Suprapubic skin (tissue), 4 donors: Measurements from ENCODE around the gene OR10G2. TPM values are rescaled to one million over a fixed set of nuclear protein-coding genes. Genes with fewer than 3 reads are reported as not detected.
"Not testable (repeated sequence)": the region's sequence is repeated elsewhere in the genome, so short reads cannot be mapped to it uniquely, and the experiment has no call there.

Source experiments
- DNase-seq, 2 donors: peaks; one replicate each; pipeline ENCODE4 v3.0.0-alpha.2; 2019; ENCODE audit warnings: low spot score in 2 of 2
- H3K27ac ChIP-seq: fragments of 200-600 bp; sonication (generic); one replicate; pipeline ENCODE4 v1.5.1; 2019
- H3K27me3 ChIP-seq: fragments of 200-600 bp; sonication (generic); one replicate; pipeline ENCODE4 v1.5.1; 2019
- H3K36me3 ChIP-seq: fragments of 200-600 bp; sonication (generic); one replicate; pipeline ENCODE4 v1.5.1; 2019
- H3K4me1 ChIP-seq: fragments of 200-600 bp; sonication (generic); one replicate; pipeline ENCODE4 v1.5.1; 2019
- H3K4me3 ChIP-seq: fragments of 200-600 bp; sonication (generic); one replicate; pipeline ENCODE4 v1.5.1; 2019; ENCODE audit warnings: mild to moderate bottlenecking
- H3K9me3 ChIP-seq: fragments of 200-600 bp; sonication (generic); one replicate; pipeline ENCODE4 v1.5.1; 2019
- CTCF ChIP-seq, 2 donors: fragments of 200-600 bp in 1 of 2; fragments of 450-650 bp in 1 of 2; sonication (generic) in 1 of 2; IDR thresholded peaks; one replicate each; pipeline ENCODE4 v1.5.1; 2016 to 2019; ENCODE audit warnings: antibody characterized with exemption in 2 of 2, mild to moderate bottlenecking in 1 of 2, moderate library complexity in 1 of 2
- EP300 ChIP-seq: sonication (generic); formaldehyde crosslinking; IDR thresholded peaks from one replicate; pipeline ENCODE4 v1.6.1; 2017; ENCODE audit warnings: antibody characterized with exemption
- POLR2A ChIP-seq, 2 donors: fragments of 450-650 bp; IDR thresholded peaks; one replicate each; pipeline ENCODE4 v1.6.1; 2017; ENCODE audit warnings: antibody characterized with exemption in 2 of 2, mild to moderate bottlenecking in 2 of 2, moderate library complexity in 2 of 2
- POLR2AphosphoS5 ChIP-seq, 3 donors: sonication (generic); formaldehyde crosslinking; IDR thresholded peaks; one replicate each; pipeline ENCODE4 v1.6.1; 2017; ENCODE audit warnings: antibody characterized with exemption in 3 of 3
- WGBS: methylation state at CpG from one replicate; pipeline ENCODE4 v1.1.5; 2018; 5-methylcytosine and 5-hydroxymethylcytosine counted together
- total RNA-seq, 4 donors: library from RNA; depleted of rRNA; stranded (reverse); fragments of >200 nt; gene quantifications; one replicate each; pipeline ENCODE4 v1.1.0, GENCODE V29; 2016

Gene OR10G2
- total RNA-seq, 4 donors from 2014 or later: not detected

- no peak overlapping the region for H3K4me3 ChIP-seq
- 67% methylated on average over 3 of the region's 3 CpGs for WGBS
- TF ChIP-seq CTCF (IDR thresholded peaks at IDR 0.05) (no peak), POLR2A (IDR thresholded peaks at IDR 0.05) (no peak), POLR2AphosphoS5 (IDR thresholded peaks at IDR 0.05) (no peak), EP300 (no peak)
- H3K4me1 ChIP-seq: no peaks in the 10 kb centered on the region
- H3K36me3 ChIP-seq: no peaks in the 10 kb centered on the region
- H3K27ac ChIP-seq: no peak overlapping the region
- no peak for DNase-seq
- H3K9me3 ChIP-seq: no peaks in the 10 kb centered on the region
- no peaks in the 10 kb centered on the region for H3K27me3 ChIP-seq
Observed at GRCh38 chr14:21631084-21631483, 3.7 kb downstream of the OR10G2 start.

- 94% methylated on average over 1 of the region's 1 CpG for WGBS
- not testable (repeated sequence) for H3K4me1 ChIP-seq, DNase-seq, H3K36me3 ChIP-seq, H3K9me3 ChIP-seq, H3K27ac ChIP-seq, H3K27me3 ChIP-seq, H3K4me3 ChIP-seq
Observed at GRCh38 chr14:21630503-21630902, 4.2 kb downstream of the OR10G2 start.

GRCh38 chr14:21626491-21627230 is 8.1 kb downstream of the OR10G2 start:
- no peaks in the 10 kb centered on the region for H3K9me3 ChIP-seq
- no peaks in the 10 kb centered on the region for H3K27me3 ChIP-seq
- H3K36me3 ChIP-seq: no peaks in the 10 kb centered on the region
- TF ChIP-seq EP300: no peak
- no peaks in the 10 kb centered on the region for H3K4me1 ChIP-seq
- 56% methylated on average over 3 of the region's 3 CpGs for WGBS
- DNase-seq: no peak
- H3K4me3 ChIP-seq: no peak overlapping the region
- no peak overlapping the region for H3K27ac ChIP-seq

- DNase-seq: no peak
- no peaks in the 10 kb centered on the region for H3K4me1 ChIP-seq
- H3K27me3 ChIP-seq: peaks cover 6% of the 10 kb centered on the region
- H3K36me3 ChIP-seq: no peaks in the 10 kb centered on the region
- WGBS: 72% methylated on average over 8 of the region's 8 CpGs
- H3K9me3 ChIP-seq: no peaks in the 10 kb centered on the region
- H3K27ac ChIP-seq: no peak overlapping the region
- no peak overlapping the region for H3K4me3 ChIP-seq
- TF ChIP-seq CTCF (IDR thresholded peaks at IDR 0.05) (no peak), POLR2A (IDR thresholded peaks at IDR 0.05) (no peak), EP300 (no peak), POLR2AphosphoS5 (IDR thresholded peaks at IDR 0.05) (no peak)
Observed at GRCh38 chr14:21617614-21618013, 17.1 kb downstream of the OR10G2 start.

- H3K4me3 ChIP-seq: no peak overlapping the region
- H3K9me3 ChIP-seq: no peaks in the 10 kb centered on the region
- peaks cover 3% of the 10 kb centered on the region for H3K27me3 ChIP-seq
- DNase-seq: no peak
- 17% methylated on average over 1 of the region's 1 CpG for WGBS
- no peak overlapping the region for H3K27ac ChIP-seq
- no peaks in the 10 kb centered on the region for H3K4me1 ChIP-seq
- TF ChIP-seq EP300 (no peak), POLR2A (IDR thresholded peaks at IDR 0.05) (no peak), CTCF (IDR thresholded peaks at IDR 0.05) (no peak), POLR2AphosphoS5 (IDR thresholded peaks at IDR 0.05) (no peak)
- H3K36me3 ChIP-seq: no peaks in the 10 kb centered on the region
Observed at GRCh38 chr14:21614240-21614639, 20.5 kb downstream of the OR10G2 start.

- TF ChIP-seq CTCF (IDR thresholded peaks at IDR 0.05): no peak
- Histone ChIP-seq H3K36me3 (no peaks in the 10 kb centered on the region), H3K9me3 (no peaks in the 10 kb centered on the region), H3K27ac (no peak overlapping the region), H3K4me3 (no peak overlapping the region), H3K4me1 (no peaks in the 10 kb centered on the region), H3K27me3 (no peaks in the 10 kb centered on the region)
- DNase-seq: no peak
- WGBS: 86% methylated on average over 6 of the region's 6 CpGs
Observed at GRCh38 chr14:21612324-21612723, 22.4 kb downstream of the OR10G2 start.

- not testable (repeated sequence) for H3K4me3 ChIP-seq, DNase-seq, H3K9me3 ChIP-seq, H3K4me1 ChIP-seq, H3K36me3 ChIP-seq, H3K27me3 ChIP-seq, H3K27ac ChIP-seq
- WGBS: 74% methylated on average over 3 of the region's 8 CpGs
Observed at GRCh38 chr14:21602181-21602580, 32.6 kb downstream of the OR10G2 start.
